A549 treated with AZD9567 at 1 μM for 4 hours (cell line): Measurements from ENCODE around the gene MSH5. TPM values are rescaled to one million over a fixed set of nuclear protein-coding genes. Genes with fewer than 3 reads are reported as not detected.

Experiments
- total RNA-seq: library from RNA; stranded (reverse); fragments of 200-300 nt; extraction: Qiagen RNA extraction; gene quantifications from 5 replicates; pipeline ENCODE4 v1.2.3, GENCODE V29; 2022; ENCODE audit not compliant: insufficient read depth

MSH5 gene
- total RNA-seq, result 5.2 to 15.2 TPM (median 14.0 TPM) in 5 replicates

DNA sequence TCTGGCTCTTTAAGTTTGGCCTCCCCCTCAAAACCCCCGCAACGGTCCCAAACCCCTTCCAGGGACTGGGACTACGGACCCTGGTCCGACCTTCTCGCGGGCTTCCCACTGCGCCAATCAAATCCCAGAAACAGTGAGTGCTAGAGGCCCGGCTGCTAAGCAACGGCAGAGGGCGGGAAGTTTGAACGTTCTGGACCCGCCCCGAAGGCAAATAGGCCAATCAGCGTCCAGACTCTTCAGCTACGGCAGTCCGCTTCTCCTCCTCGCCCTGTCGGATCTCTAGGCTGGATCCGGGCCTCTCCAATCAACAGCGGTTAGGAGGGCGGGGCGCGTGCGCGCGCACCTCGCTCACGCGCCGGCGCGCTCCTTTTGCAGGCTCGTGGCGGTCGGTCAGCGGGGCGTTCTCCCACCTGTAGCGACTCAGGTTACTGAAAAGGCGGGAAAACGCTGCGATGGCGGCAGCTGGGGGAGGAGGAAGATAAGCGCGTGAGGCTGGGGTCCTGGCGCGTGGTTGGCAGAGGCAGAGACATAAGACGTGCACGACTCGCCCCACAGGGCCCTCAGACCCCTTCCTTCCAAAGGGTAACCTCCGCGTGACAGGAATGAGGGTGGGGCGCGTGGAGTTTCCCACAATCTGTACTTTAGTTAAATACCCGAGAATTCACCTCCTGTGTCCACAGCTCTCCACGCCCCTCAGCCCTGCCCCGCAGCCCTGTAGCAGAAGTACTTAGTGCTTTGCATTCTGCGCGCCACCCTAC, at the start of gene MSH5:
TSS of gene MSH5 (plus strand) at position 367 of the 758 bp plus-strand sequence. CDS start 462 bp downstream, outside the sequence.

DNA sequence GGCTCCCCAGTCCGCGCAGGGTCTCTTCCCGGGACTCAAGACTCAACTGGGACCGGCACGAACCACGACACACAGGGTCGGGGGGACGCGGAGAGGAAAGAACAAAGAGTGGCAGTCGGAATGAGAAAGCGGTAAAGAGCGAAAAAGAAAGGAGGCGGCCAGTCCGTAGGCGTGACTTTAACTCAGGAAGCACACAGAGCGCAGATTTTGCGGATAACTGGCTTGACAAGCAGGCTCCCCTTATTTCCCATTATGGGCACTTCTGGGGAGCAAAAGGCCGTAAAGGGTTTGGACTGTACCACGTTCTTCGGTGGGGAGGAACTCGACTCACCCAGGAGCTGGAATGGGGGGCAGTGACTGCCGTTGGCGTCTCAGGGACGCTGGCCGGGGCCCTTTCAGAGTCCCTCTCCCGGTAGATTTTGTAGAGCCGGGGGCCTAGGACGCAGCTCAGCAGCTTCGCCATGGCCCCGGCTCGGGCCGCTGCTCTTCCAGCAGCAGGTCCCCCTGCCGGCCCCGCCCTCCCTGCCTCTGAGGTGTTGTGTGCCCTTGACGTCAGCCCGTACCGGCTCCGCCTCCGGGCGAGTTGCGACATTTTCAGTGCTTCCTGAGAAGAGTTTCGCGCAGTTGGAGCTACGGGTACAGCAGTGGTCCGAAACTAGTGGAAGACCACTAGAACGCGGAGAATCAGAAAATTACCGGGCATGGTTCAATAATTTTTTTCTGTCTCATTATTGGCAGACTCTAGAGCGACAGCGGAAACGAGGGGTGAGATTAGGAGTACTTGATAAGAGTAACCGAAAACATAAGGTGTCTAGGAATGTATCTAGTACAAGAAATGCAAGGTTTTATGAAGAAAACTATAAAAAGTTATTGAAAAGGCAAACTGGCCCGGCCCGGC, 36.7 kb upstream of the MSH5 start, which contains the start of gene ABHD16A:
TSS of gene ABHD16A (minus strand) at position 506 of the 898 bp plus-strand sequence. CDS start at position 463, 43 bp downstream.

DNA sequence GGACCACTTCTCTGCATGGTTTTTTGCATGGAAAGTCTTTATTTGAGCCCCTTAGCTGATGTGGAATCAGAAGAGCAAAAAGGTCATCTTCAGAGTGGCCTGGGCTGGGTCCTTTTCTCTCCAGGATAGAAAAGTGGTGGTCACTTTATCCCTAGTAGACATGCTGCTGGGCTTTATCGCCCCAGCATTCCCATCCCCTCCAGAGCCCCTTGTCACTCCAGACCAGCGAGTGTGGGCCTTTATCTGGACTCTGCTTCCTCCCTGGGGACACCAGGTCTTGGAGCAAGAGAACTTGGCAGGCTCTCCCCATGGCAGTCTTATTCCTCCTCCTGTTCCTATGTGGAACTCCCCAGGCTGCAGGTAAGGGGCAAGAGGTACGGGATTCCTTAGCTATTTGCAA, 33.2 kb upstream of the MSH5 start, which contains the start of gene LY6G6F:
TSS of gene LY6G6F (plus strand) at position 268 of the 400 bp plus-strand sequence. CDS start at position 309, 41 bp downstream.

GRCh38 chr6:31715022-31715958, 24.5 kb upstream of the MSH5 start, which contains the start of gene LY6G6D:
LY6G6D (plus strand) TSS chr6:31715348; CDS start chr6:31715356, 8 bp downstream.

GRCh38 chr6:31721351-31722020, 18.3 kb upstream of the MSH5 start, which contains the start of gene LY6G6C:
LY6G6C (minus strand) TSS chr6:31721746; CDS start chr6:31721679, 67 bp downstream.

GRCh38 chr6:31723245-31723979, 16.4 kb upstream of the MSH5 start, which contains the start of gene MPIG6B:
MPIG6B (plus strand) TSS chr6:31723373; CDS start chr6:31723384, 11 bp downstream.

DNA sequence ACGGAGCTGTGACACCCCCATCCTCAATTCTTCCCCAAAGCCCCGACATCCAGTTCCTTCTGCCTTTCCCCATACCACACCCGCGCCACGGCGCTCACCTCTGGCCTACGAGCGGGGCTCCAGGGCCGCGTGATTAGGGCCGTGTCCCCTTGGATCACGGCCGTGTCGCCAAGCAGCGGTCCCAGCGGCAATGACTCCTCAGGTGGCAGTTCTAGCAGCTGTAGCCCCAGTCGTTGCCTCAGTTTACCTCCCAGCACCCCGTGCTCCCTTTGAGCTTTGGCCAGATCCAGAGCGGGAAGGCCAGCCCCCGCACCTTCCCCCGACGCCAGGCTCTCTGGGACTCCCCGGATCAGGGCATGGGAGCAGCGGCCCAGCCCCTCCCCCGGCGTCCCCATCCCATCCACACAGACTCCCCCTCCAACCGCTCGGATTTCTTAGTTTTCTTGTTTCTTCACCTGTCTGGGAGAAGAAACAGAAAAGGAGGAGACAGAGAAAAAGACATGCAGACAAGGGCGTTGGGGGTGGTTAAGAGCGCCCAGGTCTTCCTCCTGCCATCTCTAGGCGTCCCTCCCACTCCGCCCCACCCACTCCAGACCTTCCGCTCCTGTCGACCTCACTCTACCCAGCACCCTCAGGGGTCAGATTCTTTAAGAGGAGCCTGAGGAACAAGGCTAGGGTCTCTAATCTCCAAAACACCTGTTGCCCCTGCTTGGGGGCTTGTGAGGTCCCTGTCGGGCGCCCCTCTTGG, 10.9 kb upstream of the MSH5 start, which contains the start of gene DDAH2:
TSS of gene DDAH2 (minus strand) at position 533 of the 748 bp plus-strand sequence. CDS start at position 395, 138 bp downstream.

DNA sequence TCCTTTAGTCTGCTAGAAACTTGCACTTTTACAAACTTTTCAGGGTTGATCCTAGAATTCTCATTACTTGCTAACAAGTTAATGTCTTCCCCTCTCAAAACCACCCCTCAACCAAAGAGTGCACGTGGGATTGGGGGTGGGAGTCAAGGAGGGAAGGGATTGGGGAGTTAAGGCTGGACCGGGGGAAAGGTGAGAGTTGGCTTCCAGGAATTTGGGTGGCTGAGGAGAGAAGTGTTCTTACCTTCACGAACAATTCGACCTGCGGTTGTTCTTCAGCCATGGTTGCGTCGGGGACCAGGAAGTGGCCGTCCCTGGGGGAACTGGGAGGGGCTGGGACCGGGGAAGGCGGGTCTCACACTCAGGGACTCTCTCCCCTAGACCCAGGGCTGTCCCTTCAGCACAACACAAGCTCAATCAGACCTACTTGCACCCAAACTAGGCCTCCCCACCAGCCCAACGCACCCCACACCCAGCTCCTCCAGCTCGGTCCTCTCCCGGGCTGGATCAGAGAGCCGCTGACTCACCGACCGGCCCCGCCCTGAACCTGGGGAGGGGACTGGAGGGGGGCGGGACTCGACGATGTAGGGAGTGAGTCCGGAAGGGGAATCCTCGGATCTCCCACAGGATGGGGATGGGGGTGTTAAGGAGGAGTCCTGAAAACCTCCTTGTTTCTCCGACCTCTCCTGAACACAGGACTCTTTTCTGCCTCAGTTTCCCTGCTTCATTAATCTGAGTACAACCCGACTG, 3.6 kb upstream of the MSH5 start, which contains the start of gene CLIC1:
TSS of gene CLIC1 (minus strand) at position 510 of the 747 bp plus-strand sequence. CDS start at position 280, 230 bp downstream.

GRCh38 chr6:31762356-31762755, 22.6 kb downstream of the MSH5 start, which contains the start of gene SAPCD1:
SAPCD1 (plus strand) TSS chr6:31762656; CDS start chr6:31763055, 399 bp downstream.

DNA sequence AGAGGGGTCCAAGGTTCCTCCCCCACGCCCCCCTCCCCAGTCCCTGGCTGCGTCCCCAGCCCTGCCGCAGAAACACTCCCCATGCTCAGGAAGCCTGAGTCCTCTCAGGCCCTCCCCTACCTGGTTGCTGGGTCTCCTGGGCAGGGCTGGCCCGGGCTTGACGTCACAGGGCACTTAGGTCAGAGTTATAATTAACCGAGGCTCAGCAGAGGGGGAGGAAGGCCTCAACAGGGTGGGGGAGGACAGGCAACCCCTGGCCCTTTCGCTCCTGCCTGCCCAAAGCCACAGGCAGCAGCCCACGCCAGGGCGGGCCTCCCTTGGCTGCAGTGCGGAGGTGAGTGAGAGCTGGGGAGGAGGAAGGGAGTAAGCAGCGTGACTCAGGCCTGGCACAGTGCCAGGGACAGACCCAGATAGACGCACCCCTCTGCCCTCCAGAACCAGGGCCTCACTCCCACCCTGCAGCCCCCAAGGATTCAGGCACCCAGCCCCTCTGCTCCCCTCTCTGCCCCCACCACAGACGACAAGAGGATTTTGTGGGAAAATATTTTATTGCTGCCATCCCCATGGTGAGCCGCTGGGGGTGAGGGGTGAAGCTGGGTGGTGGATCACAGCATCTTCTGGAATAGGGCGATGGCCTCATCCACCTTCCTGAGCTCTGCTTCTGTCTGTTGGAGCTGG, 37.3 kb downstream of the MSH5 start, which contains the start of gene VWA7:
TSS of gene VWA7 (minus strand) at position 340 of the 678 bp plus-strand sequence. CDS start 549 bp downstream, outside the sequence.

DNA sequence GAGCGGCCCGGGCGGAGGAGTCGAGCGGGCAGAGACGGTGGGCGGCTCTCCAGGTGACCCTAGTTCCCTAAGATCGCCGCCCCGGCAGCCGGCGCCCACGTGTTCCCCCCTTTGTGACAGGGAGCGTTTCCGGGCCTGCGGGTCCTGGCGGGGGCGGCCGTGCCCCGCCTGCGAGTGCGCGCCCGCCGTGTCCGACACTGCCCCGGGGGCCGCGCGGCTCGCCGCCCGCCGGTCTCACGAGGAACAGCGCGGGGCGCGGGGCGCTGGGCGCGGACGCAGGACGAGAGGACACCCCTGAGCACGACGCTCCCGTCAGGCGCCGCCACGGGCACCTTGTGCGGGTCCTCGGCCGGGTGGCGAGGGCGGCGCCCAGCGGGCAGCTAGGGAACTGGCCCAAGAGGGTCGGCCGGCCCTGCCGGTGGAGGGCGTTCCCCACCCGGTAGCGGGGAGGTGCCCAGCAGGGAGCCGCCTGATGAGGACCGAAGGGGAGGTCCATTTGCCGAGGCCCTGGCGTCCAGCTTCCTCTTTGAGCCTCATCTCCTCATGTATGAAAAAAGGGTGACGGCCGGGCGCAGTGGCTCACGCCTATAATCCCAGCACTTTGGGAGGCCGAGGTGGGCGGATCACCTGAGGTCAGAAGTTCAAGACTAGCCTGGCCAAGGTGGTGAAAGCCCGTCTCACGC, 56.0 kb downstream of the MSH5 start, which contains the start of gene VARS1:
TSS of gene VARS1 (minus strand) at position 137 of the 683 bp plus-strand sequence. CDS start 535 bp downstream, outside the sequence.

GRCh38 chr6:31806470-31807272, 66.9 kb downstream of the MSH5 start, which contains the start of gene LSM2:
LSM2 (minus strand) TSS chr6:31806966; CDS start chr6:31806757, 209 bp downstream.

